HUES64 (cell line): ENCODE results near the gene MAP3K9.

Experiments used
- H3K27ac ChIP-seq: 2 replicates; pipeline ENCODE4 v1.7.0; 2013; ENCODE audit warnings: low read depth, low read length, inconsistent platforms
- H3K27me3 ChIP-seq: 2 replicates; pipeline ENCODE4 v1.6.1; 2013; ENCODE audit warnings: mild to moderate bottlenecking, low read length; ENCODE audit not compliant: insufficient read depth
- H3K36me3 ChIP-seq: 2 replicates; pipeline ENCODE4 v1.6.1; 2013; ENCODE audit warnings: mild to moderate bottlenecking, low read length; ENCODE audit not compliant: insufficient read depth
- H3K4me1 ChIP-seq: 2 replicates; pipeline ENCODE4 v1.6.1; 2013; ENCODE audit warnings: mild to moderate bottlenecking, low read length, moderate library complexity; ENCODE audit not compliant: insufficient read depth
- H3K4me3 ChIP-seq: 2 replicates; pipeline ENCODE4 v1.5.1; 2013; ENCODE audit warnings: mild to moderate bottlenecking, low read length, moderate library complexity
- H3K9ac ChIP-seq: 2 replicates; pipeline ENCODE4 v1.6.1; 2013; ENCODE audit warnings: mild to moderate bottlenecking, low read depth, low read length
- H3K9me3 ChIP-seq: 2 replicates; pipeline ENCODE4 v1.6.1; 2013; ENCODE audit warnings: low read depth, low read length; ENCODE audit not compliant: insufficient read depth
- WGBS: fragments of 150-250, 120-280 bp; methylation state at CpG from one replicate; pipeline ENCODE4 v1.1.7; 2013; ENCODE audit warnings: missing lambda C conversion rate; 5-methylcytosine and 5-hydroxymethylcytosine counted together

MAP3K9 gene

GRCh38 chr14:70748422-70748821 is 60.9 kb downstream of the MAP3K9 start:
- Histone ChIP-seq H3K36me3 (peaks cover 70% of the 10 kb centered on the region), H3K9me3 (no peaks in the 10 kb centered on the region), H3K4me1 (no peaks in the 10 kb centered on the region), H3K9ac (no peak overlapping the region), H3K27ac (no peak overlapping the region), H3K4me3 (no peak overlapping the region), H3K27me3 (no peaks in the 10 kb centered on the region)
- WGBS = 94% methylated on average over 3 of the region's 3 CpGs

GRCh38 chr14:70744641-70745040 is 64.7 kb downstream of the MAP3K9 start:
- H3K36me3 ChIP-seq = peaks cover 71% of the 10 kb centered on the region

GRCh38 chr14:70742316-70742715 is 67.0 kb downstream of the MAP3K9 start:
- Histone ChIP-seq H3K4me1 (no peaks in the 10 kb centered on the region), H3K27ac (no peak overlapping the region), H3K27me3 (no peaks in the 10 kb centered on the region), H3K36me3 (peaks cover 72% of the 10 kb centered on the region), H3K4me3 (no peak overlapping the region), H3K9me3 (no peaks in the 10 kb centered on the region), H3K9ac (no peak overlapping the region)
- 93% methylated on average over 14 of the region's 14 CpGs for WGBS

More at GRCh38 chr14:70744641-70745040, 64.7 kb downstream of the MAP3K9 start:
- Histone ChIP-seq H3K4me3 (no peak overlapping the region), H3K9ac (no peak overlapping the region), H3K9me3 (no peaks in the 10 kb centered on the region), H3K4me1 (no peaks in the 10 kb centered on the region), H3K27ac (no peak overlapping the region), H3K27me3 (no peaks in the 10 kb centered on the region)
- 97% methylated on average over 2 of the region's 2 CpGs for WGBS

- peaks cover 72% of the 10 kb centered on the region for H3K36me3 ChIP-seq
Observed at GRCh38 chr14:70741482-70741881, 67.8 kb downstream of the MAP3K9 start.

GRCh38 chr14:70735043-70735442 is 74.3 kb downstream of the MAP3K9 start:
- WGBS = 71% methylated on average over 4 of the region's 4 CpGs
- no peaks in the 10 kb centered on the region for H3K27me3 ChIP-seq
- peaks cover 96% of the 10 kb centered on the region for H3K36me3 ChIP-seq
- no peaks in the 10 kb centered on the region for H3K9me3 ChIP-seq
- no peak overlapping the region for H3K27ac ChIP-seq
- no peak overlapping the region for H3K4me3 ChIP-seq
- H3K4me1 ChIP-seq = peaks cover 3% of the 10 kb centered on the region
- H3K9ac ChIP-seq = no peak overlapping the region

More at GRCh38 chr14:70741482-70741881, 67.8 kb downstream of the MAP3K9 start:
- H3K9ac ChIP-seq = no peak overlapping the region
- no peaks in the 10 kb centered on the region for H3K4me1 ChIP-seq
- H3K9me3 ChIP-seq = no peaks in the 10 kb centered on the region
- H3K4me3 ChIP-seq = no peak overlapping the region
- 94% methylated on average over 6 of the region's 6 CpGs for WGBS
- no peaks in the 10 kb centered on the region for H3K27me3 ChIP-seq
- H3K27ac ChIP-seq = no peak overlapping the region

GRCh38 chr14:70731447-70732239 is 77.7 kb downstream of the MAP3K9 start:
- peaks cover 3% of the 10 kb centered on the region for H3K4me1 ChIP-seq
- no peak overlapping the region for H3K27ac ChIP-seq
- H3K4me3 ChIP-seq = no peak overlapping the region
- no peaks in the 10 kb centered on the region for H3K27me3 ChIP-seq
- WGBS = 92% methylated on average over 7 of the region's 7 CpGs
- H3K9ac ChIP-seq = no peak overlapping the region
- H3K36me3 ChIP-seq = peaks cover 79% of the 10 kb centered on the region
- no peaks in the 10 kb centered on the region for H3K9me3 ChIP-seq

GRCh38 chr14:70730393-70730792 is 78.9 kb downstream of the MAP3K9 start:
- Histone ChIP-seq H3K27me3 (no peaks in the 10 kb centered on the region), H3K9me3 (no peaks in the 10 kb centered on the region), H3K4me1 (peaks cover 3% of the 10 kb centered on the region), H3K27ac (no peak overlapping the region), H3K36me3 (peaks cover 68% of the 10 kb centered on the region), H3K4me3 (no peak overlapping the region), H3K9ac (no peak overlapping the region)
- 95% methylated on average over 17 of the region's 17 CpGs for WGBS

- Histone ChIP-seq H3K27me3 (no peaks in the 10 kb centered on the region), H3K9me3 (no peaks in the 10 kb centered on the region), H3K4me3 (no peak overlapping the region), H3K9ac (no peak overlapping the region), H3K4me1 (peaks cover 3% of the 10 kb centered on the region), H3K27ac (no peak overlapping the region), H3K36me3 (peaks cover 34% of the 10 kb centered on the region)
- WGBS = 93% methylated on average over 6 of the region's 6 CpGs
Observed at GRCh38 chr14:70726651-70727375, 82.5 kb downstream of the MAP3K9 start.

GRCh38 chr14:70724944-70725343 is 84.4 kb downstream of the MAP3K9 start:
- 96% methylated on average over 6 of the region's 6 CpGs for WGBS
- H3K4me1 ChIP-seq = no peaks in the 10 kb centered on the region
- H3K27ac ChIP-seq = no peak overlapping the region
- no peaks in the 10 kb centered on the region for H3K27me3 ChIP-seq
- no peaks in the 10 kb centered on the region for H3K9me3 ChIP-seq
- H3K4me3 ChIP-seq = no peak overlapping the region
- H3K36me3 ChIP-seq = peaks cover 16% of the 10 kb centered on the region
- no peak overlapping the region for H3K9ac ChIP-seq

- H3K27ac ChIP-seq = no peak overlapping the region
- H3K9ac ChIP-seq = no peak overlapping the region
- no peak overlapping the region for H3K4me3 ChIP-seq
- peaks cover 8% of the 10 kb centered on the region for H3K36me3 ChIP-seq
- 81% methylated on average over 3 of the region's 3 CpGs for WGBS
- no peaks in the 10 kb centered on the region for H3K9me3 ChIP-seq
- no peaks in the 10 kb centered on the region for H3K27me3 ChIP-seq
- no peaks in the 10 kb centered on the region for H3K4me1 ChIP-seq
Observed at GRCh38 chr14:70724110-70724509, 85.2 kb downstream of the MAP3K9 start.

GRCh38 chr14:70723276-70723675 is 86.0 kb downstream of the MAP3K9 start:
- no peak overlapping the region for H3K9ac ChIP-seq
- peaks cover under 1% of the 10 kb centered on the region; the same call in 1 of the 2 replicates for H3K36me3 ChIP-seq
- H3K9me3 ChIP-seq = no peaks in the 10 kb centered on the region
- 92% methylated on average over 5 of the region's 5 CpGs for WGBS
- no peak overlapping the region for H3K4me3 ChIP-seq
- H3K27ac ChIP-seq = no peak overlapping the region
- no peaks in the 10 kb centered on the region for H3K4me1 ChIP-seq
- H3K27me3 ChIP-seq = no peaks in the 10 kb centered on the region
